Spleen (tissue), 7 donors: Measurements from ENCODE around the gene ICOSLG.
"Not testable (repeated sequence)": the region's sequence is repeated elsewhere in the genome, so short reads cannot be mapped to it uniquely, and the experiment has no call there.

Source experiments
- POLR2AphosphoS5 ChIP-seq, 3 donors: sonication (generic); formaldehyde crosslinking; IDR thresholded peaks; one replicate each; pipeline ENCODE4 v1.5.1; 2017; ENCODE audit warnings: antibody characterized with exemption in 3 of 3
- TF ChIP-seq, protein P1 (sequence below), 11 experiments: fragments of 200-600 bp in 7 of 11; fragments of 450-650 bp in 4 of 11; sonication (generic) in 4 of 11; IDR thresholded peaks in 8 of 11; conservative IDR thresholded peaks in 3 of 11; 1 replicate in 7 of 11; 2 replicates in 4 of 11; pipeline versions ENCODE4 v1.4.0 to v1.8.0; 2016 to 2021; ENCODE audit warnings: antibody characterized with exemption in 11 of 11, inconsistent platforms in 4 of 11, mild to moderate bottlenecking in 1 of 11
- donor health status: DM: no; HTN: no; CAD: no; lungs with moderate emphysema.
- donor health status: DM: no; HTN: no; CAD: no.
- donor health status: DM: no; HTN: no; CAD: no.

DNA sequence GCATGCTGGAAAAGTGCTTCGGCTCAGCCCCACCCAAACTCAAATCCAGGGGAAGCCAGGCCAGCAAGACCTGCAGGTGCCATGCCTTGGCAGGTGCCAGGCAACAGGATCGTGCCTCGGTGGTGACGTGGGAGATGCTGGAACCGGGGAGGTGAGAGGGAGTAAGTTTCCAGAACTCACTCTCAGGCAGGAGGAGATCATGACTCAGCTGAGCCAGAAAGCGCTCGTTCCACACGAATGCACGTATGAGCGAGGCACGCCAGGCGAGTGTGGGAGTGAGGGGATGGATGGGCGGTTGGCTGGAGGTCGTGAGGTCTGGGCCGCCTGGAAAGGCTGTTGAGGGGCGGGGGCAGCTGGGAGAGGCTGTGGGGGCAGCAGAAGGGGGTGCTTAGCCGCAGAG is 7.2 kb upstream of the ICOSLG start:
- TF ChIP-seq, protein P1, sequence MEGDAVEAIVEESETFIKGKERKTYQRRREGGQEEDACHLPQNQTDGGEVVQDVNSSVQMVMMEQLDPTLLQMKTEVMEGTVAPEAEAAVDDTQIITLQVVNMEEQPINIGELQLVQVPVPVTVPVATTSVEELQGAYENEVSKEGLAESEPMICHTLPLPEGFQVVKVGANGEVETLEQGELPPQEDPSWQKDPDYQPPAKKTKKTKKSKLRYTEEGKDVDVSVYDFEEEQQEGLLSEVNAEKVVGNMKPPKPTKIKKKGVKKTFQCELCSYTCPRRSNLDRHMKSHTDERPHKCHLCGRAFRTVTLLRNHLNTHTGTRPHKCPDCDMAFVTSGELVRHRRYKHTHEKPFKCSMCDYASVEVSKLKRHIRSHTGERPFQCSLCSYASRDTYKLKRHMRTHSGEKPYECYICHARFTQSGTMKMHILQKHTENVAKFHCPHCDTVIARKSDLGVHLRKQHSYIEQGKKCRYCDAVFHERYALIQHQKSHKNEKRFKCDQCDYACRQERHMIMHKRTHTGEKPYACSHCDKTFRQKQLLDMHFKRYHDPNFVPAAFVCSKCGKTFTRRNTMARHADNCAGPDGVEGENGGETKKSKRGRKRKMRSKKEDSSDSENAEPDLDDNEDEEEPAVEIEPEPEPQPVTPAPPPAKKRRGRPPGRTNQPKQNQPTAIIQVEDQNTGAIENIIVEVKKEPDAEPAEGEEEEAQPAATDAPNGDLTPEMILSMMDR (IDR thresholded peaks at IDR 0.05 in 8 of 11, conservative IDR thresholded peaks at IDR 0.05 in 3 of 11): not testable (repeated sequence)
- TF ChIP-seq POLR2AphosphoS5 (IDR thresholded peaks at IDR 0.05): not testable (repeated sequence)
